Measurements from ENCODE around the gene KRT17. TPM values are rescaled to one million over a fixed set of nuclear protein-coding genes. Genes with fewer than 3 reads are reported as not detected.

The KRT17 gene
- total and polyA plus RNA-seq, 12 donors = 0.07 TPM; not detected in 11

GRCh38 chr17:41657176-41657754 is 32.9 kb upstream of the KRT17 start:
- 80 to 85% methylated on average over 16 of the region's 16 CpGs for WGBS, 2 donors
- H3K27me3 ChIP-seq = no peaks in the 10 kb centered on the region
- no peak for ATAC-seq
- no peak for DNase-seq
- no peak for TF ChIP-seq CTCF (IDR thresholded peaks at IDR 0.05)
- intact Hi-C loops (cut with DNase I) = no loop called here
- no peaks in the 10 kb centered on the region for H3K9me3 ChIP-seq
- H3K4me1 ChIP-seq = no peaks in the 10 kb centered on the region
- H3K36me3 ChIP-seq = no peaks in the 10 kb centered on the region
- H3K4me3 ChIP-seq = no peak overlapping the region
- H3K27ac ChIP-seq = no peak overlapping the region

- 85 to 92% methylated on average over 16 of the region's 16 CpGs for WGBS, 2 donors
These were observed 32.1 kb upstream of the KRT17 start for GRCh38 chr17:41656249-41657023.

GRCh38 chr17:41655611-41656111 is 31.3 kb upstream of the KRT17 start:
- intact Hi-C loops (cut with DNase I) = no loop called here
- Histone ChIP-seq H3K27ac (no peak overlapping the region), H3K36me3 (no peaks in the 10 kb centered on the region), H3K27me3 (no peaks in the 10 kb centered on the region), H3K9me3 (no peaks in the 10 kb centered on the region), H3K4me3 (no peak overlapping the region), H3K4me1 (no peaks in the 10 kb centered on the region)
- 67 to 68% methylated on average over 18 of the region's 18 CpGs for WGBS, 2 donors
- no peak for TF ChIP-seq CTCF (IDR thresholded peaks at IDR 0.05)
- ATAC-seq (no peak), DNase-seq (no peak)

More at GRCh38 chr17:41656249-41657023, 32.1 kb upstream of the KRT17 start:
- ATAC-seq (no peak), DNase-seq (no peak)
- Histone ChIP-seq H3K4me1 (no peaks in the 10 kb centered on the region), H3K36me3 (no peaks in the 10 kb centered on the region), H3K27me3 (no peaks in the 10 kb centered on the region), H3K27ac (no peak overlapping the region), H3K4me3 (no peak overlapping the region), H3K9me3 (no peaks in the 10 kb centered on the region)
- intact Hi-C loops (cut with DNase I) = no loop called here
- TF ChIP-seq CTCF (IDR thresholded peaks at IDR 0.05) = no peak

GRCh38 chr17:41654678-41655607 is 30.6 kb upstream of the KRT17 start:
- H3K4me3 ChIP-seq = no peak overlapping the region
- H3K27me3 ChIP-seq = no peaks in the 10 kb centered on the region
- ATAC-seq = no peak
- H3K27ac ChIP-seq = no peak overlapping the region
- H3K36me3 ChIP-seq = no peaks in the 10 kb centered on the region
- WGBS, 2 donors = 79 to 82% methylated on average over 24 of the region's 24 CpGs
- intact Hi-C loops (cut with DNase I) = loop anchor here in 1 of 10 donors (5.0 kb wide), 1 partner anchor 103 kb away; no protein-coding TSS in a partner anchor
- DNase-seq = no peak
- TF ChIP-seq CTCF (IDR thresholded peaks at IDR 0.05) = no peak
- no peaks in the 10 kb centered on the region for H3K4me1 ChIP-seq
- no peaks in the 10 kb centered on the region for H3K9me3 ChIP-seq

All from heart right ventricle (tissue), 16 donors.